Panc1 (cell line): ENCODE data around the gene YY1. TPM values are rescaled to one million over a fixed set of nuclear protein-coding genes. Genes with fewer than 3 reads are reported as not detected.

Experiments
- ATAC-seq: fragments of 200-7000 bp; cut with Tn5 transposase; 2 replicates; pipeline ENCODE4 v1.9.1; 2020; ENCODE audit warnings: mild to moderate bottlenecking, moderate library complexity
- BruUV-seq: library from RNA; stranded (reverse); fragments of 400-500 nt; replicated peaks from 2 replicates; lab custom pipeline; 2021; lab: Mats Ljungman, UMichigan
- CTCF ChIA-PET: fragments of 300-600 bp; sonication (Branson Sonifier 250); formaldehyde crosslinking; loops from one replicate; lab custom pipeline; 2022; ENCODE audit warnings: antibody characterized with exemption; lab: Charles Lee
- POLR2A ChIA-PET: fragments of 300-600 bp; sonication (Branson Sonifier 250); formaldehyde crosslinking; loops from one replicate; lab custom pipeline; 2022; ENCODE audit warnings: antibody characterized with exemption; lab: Charles Lee
- DNase-seq: peaks from one replicate; pipeline ENCODE4 v3.0.0-alpha.2; 2010; ENCODE audit warnings: low read depth, low spot score
- H3K27ac ChIP-seq: 2 replicates; pipeline ENCODE4 v1.5.1; 2011; ENCODE audit warnings: mild to moderate bottlenecking, low read length, inconsistent platforms
- H3K27me3 ChIP-seq: fragments of 200-500 bp; sonication (Bioruptor generic); 2 replicates; pipeline ENCODE4 v1.6.0; 2014; ENCODE audit warnings: low read length, inconsistent platforms; ENCODE audit not compliant: control insufficient read depth, insufficient read depth
- H3K36me3 ChIP-seq: fragments of 200-500 bp; sonication (Bioruptor generic); 2 replicates; pipeline ENCODE4 v1.5.1; 2014; ENCODE audit warnings: inconsistent platforms, mild to moderate bottlenecking, low read length, moderate library complexity; ENCODE audit not compliant: control insufficient read depth, insufficient read depth
- H3K4me1 ChIP-seq: 2 replicates; pipeline ENCODE4 v1.5.1; 2011; ENCODE audit warnings: inconsistent platforms, mild to moderate bottlenecking, low read length, moderate library complexity; ENCODE audit not compliant: control insufficient read depth, insufficient read depth
- H3K4me3 ChIP-seq, 2 experiments: 2 replicates each; pipeline ENCODE4 v1.5.1; 2011 to 2012; ENCODE audit warnings: low read depth in 2 of 2, low read length in 2 of 2, mild to moderate bottlenecking in 2 of 2, inconsistent platforms in 1 of 2, moderate library complexity in 1 of 2
- H3K9me3 ChIP-seq: fragments of 200-500 bp; sonication (Bioruptor generic); 2 replicates; pipeline ENCODE4 v1.5.1; 2014; ENCODE audit warnings: low read depth, mild to moderate bottlenecking, inconsistent platforms, low read length, moderate library complexity; ENCODE audit not compliant: control insufficient read depth, insufficient read depth
- CTCF ChIP-seq: fragments of 450-650 bp; IDR thresholded peaks from 2 replicates; pipeline ENCODE4 v1.5.1; 2017; ENCODE audit warnings: mild to moderate bottlenecking
- POLR2AphosphoS5 ChIP-seq: IDR thresholded peaks from 2 replicates; pipeline ENCODE4 v1.6.1; 2012; ENCODE audit warnings: mild to moderate bottlenecking, low read depth, low read length, moderate library complexity
- REST ChIP-seq, 2 experiments: IDR thresholded peaks; 2 replicates each; pipeline ENCODE4 v1.6.1; 2011 to 2012; ENCODE audit warnings: low read depth in 2 of 2, control low read depth in 1 of 2, low read length in 1 of 2, mild to moderate bottlenecking in 1 of 2, moderate library complexity in 1 of 2; ENCODE audit not compliant: insufficient read depth in 1 of 2
- SIN3A ChIP-seq: IDR thresholded peaks from 2 replicates; pipeline ENCODE4 v1.6.1; 2012; ENCODE audit warnings: low read depth, mild to moderate bottlenecking, low read length, moderate library complexity, borderline replicate concordance; ENCODE audit not compliant: insufficient read depth
- TCF7L2 ChIP-seq: IDR thresholded peaks from 2 replicates; pipeline ENCODE4 v1.6.1; 2011; ENCODE audit warnings: mild to moderate bottlenecking, low read depth, low read length, inconsistent platforms
- in situ Hi-C: cut with HindIII; loops from 2 replicates; pipeline ENCODE4 v1.10.0; 2016; ENCODE audit warnings: low sequenced_read_pairs, low pct_unique_long_range_greater_than_20kb
- intact Hi-C: fragments of 100-400 bp; cut with micrococcal nuclease; formaldehyde crosslinking; loops from one replicate; pipeline ENCODE4 v1.10.0; 2022; ENCODE audit not compliant: unreplicated experiment
- total RNA-seq: library from RNA; stranded (reverse); gene quantifications from one replicate; pipeline ENCODE4 v1.2.1, GENCODE V29; 2021; ENCODE audit not compliant: unreplicated experiment

The YY1 gene
- total RNA-seq, 1 experiment from 2014 or later: 71.3 TPM

GRCh38 chr14:100202712-100203111, 36.2 kb upstream of the YY1 start:
- H3K27me3 ChIP-seq: no peaks in the 10 kb centered on the region
- CTCF ChIA-PET: no interaction called here
- H3K27ac ChIP-seq: no peak overlapping the region
- no peak overlapping the region for H3K4me3 ChIP-seq
- H3K36me3 ChIP-seq: no peaks in the 10 kb centered on the region
- no peaks in the 10 kb centered on the region for H3K4me1 ChIP-seq
- H3K9me3 ChIP-seq: no peaks in the 10 kb centered on the region
- in situ Hi-C loops (no loop called here), intact Hi-C loops (no loop called here)
- no TSS peak for BruUV-seq
- POLR2A ChIA-PET: no interaction called here
- no peak for ATAC-seq
- DNase-seq: no peak
- TF ChIP-seq REST (IDR thresholded peaks at IDR 0.05; ENCODE audit: insufficient read depth in 1 of 2, low read depth in 2 of 2, low read length in 1 of 2): no peak
- TF ChIP-seq TCF7L2: no peak
- no peak for TF ChIP-seq CTCF

- Histone ChIP-seq H3K9me3 (no peaks in the 10 kb centered on the region), H3K27me3 (no peaks in the 10 kb centered on the region), H3K4me1 (no peaks in the 10 kb centered on the region), H3K4me3 (no peak overlapping the region), H3K27ac (no peak overlapping the region), H3K36me3 (no peaks in the 10 kb centered on the region)
- ChIA-PET CTCF (interaction anchor here (0.6 kb wide), 1 partner anchor 257 kb away, joined by 5 read pairs; no protein-coding TSS in a partner anchor), POLR2A (no interaction called here)
- BruUV-seq: no TSS peak
- ATAC-seq (no peak), DNase-seq (no peak)
- intact Hi-C loops: no loop called here
- in situ Hi-C loops: no loop called here
- TF ChIP-seq TCF7L2: no peak
- TF ChIP-seq POLR2AphosphoS5: no peak
- TF ChIP-seq CTCF: no peak
- TF ChIP-seq SIN3A: no peak
- TF ChIP-seq REST (IDR thresholded peaks at IDR 0.05; ENCODE audit: insufficient read depth in 1 of 2, low read depth in 2 of 2, low read length in 1 of 2): no peak
Observed at GRCh38 chr14:100203146-100203545, 35.8 kb upstream of the YY1 start.
